GM21825 (cell line): ENCODE measurements around the gene CADPS2.

Source experiments
- ATAC-seq: cut with Tn5 transposase; IDR thresholded peaks from one replicate; pipeline ENCODE4 v1.9.1; 2021; ENCODE audit warnings: mild to moderate bottlenecking, moderate library complexity; ENCODE audit not compliant: unreplicated experiment

Gene CADPS2

DNA sequence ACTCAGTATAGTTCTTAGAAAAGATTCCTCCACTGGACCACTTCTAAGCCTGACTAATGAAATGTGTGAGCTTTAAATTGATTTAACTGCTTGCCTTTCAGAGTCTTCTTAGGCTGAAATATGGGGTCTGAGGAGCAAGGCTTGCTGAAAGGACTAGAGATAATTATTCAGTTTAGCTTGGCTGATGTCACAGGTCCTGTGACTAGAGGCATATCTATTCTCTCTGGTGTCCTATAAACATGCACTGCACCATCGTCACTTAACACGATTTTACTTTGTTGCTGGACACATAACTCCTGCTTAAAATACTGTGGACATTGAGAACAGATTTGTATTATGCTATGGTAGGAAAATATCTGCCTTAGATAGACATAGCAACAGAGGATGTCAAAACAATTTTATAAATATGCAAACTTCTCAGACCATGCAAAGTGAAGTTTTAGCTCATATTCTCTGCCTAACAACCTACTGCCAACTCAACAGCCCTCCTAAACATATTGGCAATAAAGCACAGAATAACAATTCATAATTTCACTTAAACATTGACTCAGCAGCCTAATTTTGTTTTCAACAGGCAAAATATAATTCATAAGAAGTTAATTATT, 267.6 kb downstream of the CADPS2 start:
- no peak for ATAC-seq

DNA sequence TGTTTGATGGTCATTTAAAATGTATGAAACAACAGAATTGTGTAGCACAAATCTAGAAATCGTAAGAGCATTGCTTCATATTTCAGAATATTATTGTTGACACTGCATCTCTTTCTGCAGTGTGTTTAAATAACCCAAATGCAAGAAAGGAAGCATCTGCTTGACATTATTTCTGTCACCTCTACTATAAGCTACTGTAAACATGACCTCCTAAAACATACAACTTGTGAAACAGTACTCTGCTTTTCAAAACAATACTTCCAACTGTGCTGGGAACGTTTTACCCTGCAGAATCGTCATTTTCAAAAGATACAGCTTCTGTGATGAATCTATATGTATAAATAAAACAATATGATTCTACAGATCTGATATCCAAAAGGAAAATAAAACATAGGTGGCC, 269.3 kb downstream of the CADPS2 start:
- ATAC-seq, result no peak

DNA sequence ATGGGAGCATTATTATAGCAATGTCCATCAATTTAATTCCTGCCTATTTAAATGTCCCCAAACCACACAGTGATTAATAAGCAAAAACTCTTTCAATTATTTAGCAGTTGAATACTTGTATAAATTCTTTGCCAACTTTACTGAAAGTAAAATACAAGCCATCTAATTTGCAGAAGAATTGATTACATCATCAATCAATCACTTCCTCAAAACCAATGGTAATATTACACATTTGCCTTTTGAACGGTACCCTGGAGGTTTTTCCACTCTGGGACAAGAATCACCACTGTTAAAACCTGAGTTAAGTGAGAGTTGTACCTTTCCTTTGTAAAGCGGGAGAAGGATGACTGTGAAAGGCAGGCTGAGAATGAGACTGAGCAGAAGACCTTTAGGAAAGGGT, 280.3 kb downstream of the CADPS2 start:
- ATAC-seq, result no peak

DNA sequence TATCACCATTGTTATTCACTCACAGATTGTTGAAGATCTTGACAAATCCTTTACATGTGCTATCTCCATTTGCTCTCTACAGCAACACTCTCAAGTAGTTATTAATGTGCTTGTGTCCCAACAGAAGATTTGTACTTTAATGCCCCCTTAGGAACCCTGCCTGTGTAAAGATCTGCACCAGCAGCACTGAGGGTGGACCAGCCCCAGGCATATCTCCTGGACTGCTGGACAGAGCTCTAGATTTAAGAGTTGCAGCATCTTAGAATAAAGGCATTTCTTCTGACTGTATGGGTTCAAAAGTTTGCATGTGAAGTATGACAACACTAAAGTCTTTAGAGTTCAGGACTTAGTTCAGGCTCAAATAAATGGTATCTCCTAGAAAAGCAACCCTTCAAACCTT, 282.0 kb downstream of the CADPS2 start:
- no peak for ATAC-seq

DNA sequence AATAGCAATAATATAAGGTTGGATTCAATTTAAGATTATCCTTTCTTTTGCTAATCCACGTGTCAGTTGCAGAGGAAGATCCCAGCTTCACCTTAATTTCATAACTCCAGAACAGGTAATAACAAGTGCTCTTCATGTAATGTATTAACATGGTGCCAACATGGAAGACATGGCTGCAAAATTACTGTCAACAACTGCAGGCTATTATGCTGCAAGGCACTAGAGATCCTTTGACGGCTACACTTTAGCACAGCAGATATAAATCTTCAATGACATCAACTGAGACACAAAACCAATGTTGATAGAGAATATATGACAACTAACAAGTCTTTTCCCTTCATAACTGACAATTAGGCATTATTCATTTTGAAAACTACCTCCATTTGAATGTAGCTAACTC, 283.5 kb downstream of the CADPS2 start:
- ATAC-seq, result no peak

DNA sequence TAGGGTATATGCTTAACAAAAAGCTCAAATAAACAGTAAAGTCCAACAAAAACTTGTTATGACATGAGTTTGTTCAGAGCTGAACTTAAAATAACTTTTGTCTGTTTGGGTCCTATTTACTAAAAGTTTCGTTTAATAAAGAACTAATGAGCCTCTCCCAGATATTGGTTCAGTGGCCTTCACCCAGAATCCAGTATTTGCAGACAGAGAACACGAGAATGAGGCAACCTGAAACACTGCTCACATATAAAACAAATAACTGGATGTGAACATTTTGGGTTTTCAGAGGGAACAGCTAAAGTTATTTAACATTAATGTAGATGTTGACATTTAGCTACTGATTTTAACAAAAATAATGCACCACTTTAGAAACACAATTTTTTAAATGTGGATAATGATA, 285.6 kb downstream of the CADPS2 start:
- no peak for ATAC-seq

DNA sequence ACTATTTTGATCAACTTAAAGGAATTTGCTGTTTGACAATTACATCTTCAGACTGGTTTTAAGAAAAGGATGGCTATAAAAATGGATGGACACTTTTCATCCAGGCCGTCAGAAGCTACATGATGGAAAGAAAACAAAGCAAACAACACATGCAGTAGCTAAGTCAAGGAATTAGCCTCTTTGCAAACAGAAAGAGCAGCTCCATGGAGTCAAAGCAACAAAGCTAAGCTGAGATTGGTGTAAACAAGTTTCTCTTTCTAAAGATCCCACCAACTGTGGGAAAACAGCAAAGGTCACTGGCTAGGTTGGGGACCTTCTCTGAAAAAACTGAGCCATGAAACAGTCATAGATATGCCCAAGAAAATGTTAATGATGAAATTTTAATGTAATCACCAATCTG, 286.2 kb downstream of the CADPS2 start:
- no peak for ATAC-seq

DNA sequence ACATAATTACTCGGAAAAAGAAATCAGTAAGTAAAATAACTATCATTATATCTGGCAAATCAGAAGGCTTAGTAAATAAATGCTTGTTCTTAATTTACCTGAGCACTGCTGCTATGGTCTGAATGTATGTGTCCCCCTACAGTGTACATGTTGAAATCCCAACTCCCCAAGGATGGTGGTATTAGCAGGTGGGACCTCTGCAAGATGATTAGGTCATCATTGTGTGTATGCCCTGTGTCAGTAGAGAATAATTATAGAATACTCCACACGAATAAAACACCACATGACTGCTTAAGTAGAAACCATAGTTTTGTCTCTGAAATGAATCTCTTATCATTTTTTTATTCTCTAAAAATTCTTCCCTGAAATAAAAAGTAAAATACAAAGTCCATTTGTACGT, 289.0 kb downstream of the CADPS2 start:
- no peak for ATAC-seq

DNA sequence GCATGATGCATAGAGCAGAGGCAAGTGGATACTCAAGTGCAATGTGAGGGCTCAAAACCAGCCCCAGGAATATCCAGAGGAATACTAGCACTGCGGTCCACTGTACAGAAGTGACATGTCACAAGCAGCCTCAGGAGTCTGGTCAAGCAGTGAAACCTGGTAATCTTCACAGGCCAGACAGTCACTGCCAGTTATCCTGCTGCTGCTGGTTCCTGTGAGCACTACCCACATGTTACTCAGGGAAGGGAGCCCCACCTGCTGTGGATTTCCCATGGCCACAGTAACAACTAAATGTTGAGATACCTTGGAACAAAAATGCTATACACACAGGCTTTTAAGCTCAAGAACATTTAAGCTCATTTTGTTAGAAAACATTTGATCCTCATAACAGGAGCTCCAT, 290.4 kb downstream of the CADPS2 start:
- ATAC-seq, result no peak

DNA sequence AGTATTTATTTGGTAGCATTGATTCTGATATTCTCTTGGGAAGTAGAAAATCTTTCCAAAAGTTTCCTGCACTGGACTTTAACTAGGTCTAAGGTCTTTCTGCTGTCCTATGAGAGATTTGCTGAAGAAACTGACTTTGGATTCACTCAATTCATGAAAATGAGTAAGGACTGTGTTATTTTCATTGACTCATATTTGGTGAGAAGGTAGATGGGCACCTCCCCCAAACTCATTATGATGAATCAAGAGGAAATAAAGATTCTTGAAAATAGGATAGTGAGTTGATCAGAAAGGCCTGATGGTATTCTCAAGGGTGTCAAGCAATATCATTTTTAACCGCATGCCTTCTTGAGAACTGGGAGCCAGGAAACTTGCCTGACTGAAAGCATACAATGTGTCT, 297.6 kb downstream of the CADPS2 start:
- no peak for ATAC-seq

DNA sequence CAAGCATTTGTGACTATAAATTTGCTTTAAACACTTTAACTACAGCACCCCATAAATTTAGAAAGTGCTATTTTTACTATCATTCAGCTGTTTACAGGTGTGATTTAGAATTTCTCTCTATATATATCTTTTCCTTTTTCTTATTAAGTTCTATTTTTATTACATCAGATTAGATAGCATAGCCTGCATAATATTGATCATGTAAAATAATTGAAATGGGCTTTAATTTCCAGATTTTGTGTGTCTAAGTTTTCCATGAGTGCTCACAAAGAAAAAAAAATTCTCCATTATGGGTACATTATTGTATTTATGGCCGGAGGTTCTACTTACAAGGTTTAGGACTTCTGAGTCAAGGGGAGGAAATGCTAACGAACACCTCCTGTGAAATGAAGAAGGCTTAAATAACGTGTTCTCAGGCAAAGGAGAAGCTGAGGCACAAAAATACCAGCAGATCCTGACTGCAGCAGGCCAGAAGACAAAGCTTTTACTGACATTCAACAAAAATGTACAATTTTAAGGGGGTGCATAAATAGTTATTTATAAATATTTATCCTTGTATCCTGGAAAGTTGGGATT, 301.5 kb downstream of the CADPS2 start:
- ATAC-seq, result no peak

DNA sequence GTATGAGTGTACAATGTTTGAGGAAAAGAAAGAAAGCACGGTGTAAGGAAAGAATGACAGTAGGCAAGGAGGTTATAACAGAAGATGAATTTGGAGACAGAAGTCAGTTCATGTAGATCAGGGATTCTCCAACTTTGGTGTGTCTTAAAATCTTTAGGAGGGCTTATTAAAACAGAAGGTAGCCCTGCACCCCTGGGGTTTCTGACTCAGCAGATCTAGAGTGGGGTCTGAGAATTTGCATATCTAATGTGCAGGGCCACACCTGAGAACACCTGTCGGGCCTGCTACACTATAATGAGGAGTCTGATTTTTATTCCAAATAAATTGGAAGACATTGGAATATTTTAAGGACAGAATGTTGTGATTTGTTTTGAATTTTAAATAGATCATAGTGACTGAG, 307.9 kb downstream of the CADPS2 start:
- ATAC-seq, result no peak

DNA sequence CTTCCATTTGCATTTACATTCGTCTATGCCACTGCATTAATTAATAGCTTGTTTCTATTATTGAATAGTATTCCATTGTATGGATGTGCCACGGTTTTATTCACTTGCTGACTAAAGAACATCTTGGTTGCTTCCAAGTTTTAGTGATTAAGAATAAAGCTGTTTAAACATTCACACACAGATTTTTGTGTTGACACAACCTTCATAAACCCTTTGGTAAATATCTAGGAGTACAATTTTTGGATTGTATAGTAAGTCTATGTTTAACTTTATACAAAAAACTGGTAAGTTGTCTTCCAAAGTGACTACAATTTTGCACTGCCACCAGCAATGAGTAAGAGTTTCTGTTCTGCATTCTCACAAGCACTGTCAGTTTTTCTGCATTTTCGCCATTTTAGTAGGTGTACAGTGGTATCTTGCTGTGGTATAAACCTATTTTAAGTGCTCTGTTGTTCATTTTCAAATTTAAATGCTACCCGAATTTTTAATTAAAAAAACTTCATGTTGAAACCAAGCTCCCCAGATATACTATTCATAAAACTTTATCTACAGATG, 308.7 kb downstream of the CADPS2 start:
- ATAC-seq, result no peak

DNA sequence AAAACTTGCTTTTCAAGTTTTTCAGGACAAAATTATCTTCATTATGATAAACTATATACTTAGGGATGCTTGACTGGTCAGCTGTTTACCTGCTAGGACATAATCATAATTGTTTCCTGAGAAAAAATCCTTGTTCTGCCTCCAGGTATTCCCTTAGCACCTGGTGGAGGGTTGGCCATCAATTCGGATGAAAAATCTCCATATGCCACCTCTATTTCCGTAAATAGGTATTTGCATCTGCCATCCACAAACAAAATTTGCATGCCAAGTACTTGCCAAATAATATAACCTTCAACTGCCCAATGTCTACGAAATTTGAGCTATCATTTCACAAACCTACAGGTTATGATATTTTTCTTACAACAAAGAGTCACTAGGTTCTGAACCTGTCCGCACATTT, 313.6 kb downstream of the CADPS2 start:
- ATAC-seq, result no peak

DNA sequence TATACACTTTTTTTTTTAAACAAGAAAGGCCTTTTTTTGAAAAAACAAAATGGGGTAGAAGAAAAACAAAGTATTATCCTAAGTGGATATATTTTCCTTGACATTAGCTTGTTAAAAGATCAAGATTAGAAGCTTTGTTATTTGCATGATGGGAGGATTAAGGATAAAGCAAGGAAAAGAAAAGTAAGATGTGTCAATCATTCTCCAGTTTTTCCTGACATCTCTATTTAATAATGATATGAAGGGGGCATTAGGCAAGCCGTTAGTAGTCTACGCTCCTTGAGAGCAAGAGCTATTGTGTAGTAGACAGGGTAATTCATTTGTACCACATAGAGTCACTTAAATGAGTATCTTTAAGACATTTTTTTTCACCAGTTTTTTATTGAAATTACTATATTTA, 324.9 kb downstream of the CADPS2 start:
- no peak for ATAC-seq

DNA sequence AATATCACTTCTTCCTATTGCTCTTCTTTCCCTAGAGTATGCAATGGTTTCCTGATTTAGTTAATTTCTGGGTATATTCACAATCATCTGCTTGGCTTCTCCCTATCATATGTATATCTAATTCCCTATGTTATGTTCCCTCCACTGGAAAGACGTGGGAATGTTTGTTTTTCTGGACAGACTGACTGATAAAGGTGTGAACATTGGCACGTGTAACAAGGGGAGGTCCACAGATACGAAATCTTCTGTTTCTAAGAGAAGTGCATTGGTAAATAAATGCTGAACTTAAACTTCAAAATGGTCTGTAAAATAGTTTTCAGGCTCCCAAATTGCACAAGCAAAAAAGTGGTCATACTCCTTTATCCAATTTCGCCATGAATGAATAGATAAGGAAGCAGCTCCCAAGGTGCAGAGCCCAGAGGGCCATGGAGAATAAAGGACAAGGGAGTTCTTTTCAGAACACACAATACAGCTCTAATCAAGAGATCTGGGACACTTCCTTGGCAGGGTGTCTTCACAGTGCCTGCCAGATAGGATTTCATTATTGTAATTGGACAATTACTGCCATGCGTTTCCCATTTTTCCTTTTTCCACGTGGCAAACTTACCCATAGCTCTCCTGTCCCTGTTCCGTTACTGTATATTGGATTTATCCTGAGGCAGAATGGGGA, 329.3 kb downstream of the CADPS2 start:
- ATAC-seq, result no peak

DNA sequence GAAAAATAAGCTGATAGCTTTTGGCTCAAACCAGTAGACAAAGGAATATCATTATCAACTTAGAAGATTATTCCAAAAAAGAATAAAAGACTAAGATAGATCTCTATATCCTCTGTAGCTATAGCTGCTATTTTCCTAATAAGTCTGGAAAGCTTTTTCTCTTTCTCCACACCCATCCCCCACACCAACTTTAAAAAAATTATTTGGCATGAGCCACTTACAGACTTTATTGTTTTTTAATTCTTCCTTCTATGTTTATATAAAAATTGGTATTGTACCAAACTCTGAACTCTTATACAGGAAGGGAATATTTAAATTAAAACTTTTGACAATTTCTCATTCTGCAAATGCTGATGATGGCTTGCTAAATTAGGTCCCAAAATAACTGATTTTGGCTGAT, 330.0 kb downstream of the CADPS2 start:
- no peak for ATAC-seq

DNA sequence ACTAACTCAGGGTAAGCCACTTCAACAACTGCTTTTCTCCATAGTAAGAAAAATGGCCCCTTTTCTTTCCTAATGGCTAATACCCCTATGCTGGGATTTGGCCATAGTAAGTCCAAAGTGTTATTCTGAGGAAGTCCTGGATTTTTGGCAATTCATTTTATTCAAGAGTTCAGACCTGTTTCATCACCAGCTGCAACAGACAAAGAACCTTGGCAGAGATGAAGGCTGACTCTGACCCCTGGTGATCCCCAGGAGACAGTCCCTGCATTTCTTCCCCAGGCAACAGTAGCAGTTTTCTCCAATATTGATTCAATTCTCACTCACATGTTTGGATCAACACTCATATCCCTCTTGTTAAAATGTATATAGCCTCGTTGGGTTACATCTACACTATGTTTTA, 332.5 kb downstream of the CADPS2 start:
- no peak for ATAC-seq

DNA sequence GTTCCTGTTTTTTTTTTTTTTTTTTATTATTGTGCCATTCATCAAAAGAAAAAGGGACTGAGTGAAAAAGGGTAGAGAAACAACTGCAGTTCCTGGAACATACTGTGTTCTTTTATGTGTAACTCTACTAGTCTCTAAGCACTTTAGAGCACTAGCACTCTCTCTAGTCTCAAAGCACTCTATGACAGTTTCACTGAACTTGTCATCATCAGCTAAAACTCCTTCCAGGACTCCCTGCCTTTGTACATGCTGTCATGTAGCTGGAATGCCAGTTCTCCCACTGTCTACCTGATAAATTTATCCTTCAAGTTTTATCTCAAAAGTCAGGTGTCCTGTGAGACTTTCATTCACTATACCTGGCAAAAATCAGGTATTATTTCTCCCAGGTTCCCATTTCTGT, 333.5 kb downstream of the CADPS2 start:
- ATAC-seq, result no peak

DNA sequence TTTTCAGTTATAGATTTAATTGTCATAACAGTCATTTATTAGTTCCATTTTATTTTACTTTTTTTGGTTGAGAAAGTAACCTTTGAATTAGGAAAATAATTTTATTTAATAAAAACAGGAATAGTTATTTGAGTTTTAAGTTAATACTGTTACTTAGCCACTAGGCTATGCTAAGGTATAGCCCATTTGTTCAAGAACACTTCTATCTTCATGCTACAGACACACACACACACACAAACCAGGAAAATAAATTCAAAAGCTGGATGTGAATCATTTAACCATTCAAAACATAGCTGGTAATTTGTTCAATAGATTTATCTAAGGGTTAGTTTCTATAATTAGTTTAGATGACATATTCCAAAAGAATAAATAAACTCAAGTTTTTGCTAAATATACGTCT, 335.7 kb downstream of the CADPS2 start:
- no peak for ATAC-seq

DNA sequence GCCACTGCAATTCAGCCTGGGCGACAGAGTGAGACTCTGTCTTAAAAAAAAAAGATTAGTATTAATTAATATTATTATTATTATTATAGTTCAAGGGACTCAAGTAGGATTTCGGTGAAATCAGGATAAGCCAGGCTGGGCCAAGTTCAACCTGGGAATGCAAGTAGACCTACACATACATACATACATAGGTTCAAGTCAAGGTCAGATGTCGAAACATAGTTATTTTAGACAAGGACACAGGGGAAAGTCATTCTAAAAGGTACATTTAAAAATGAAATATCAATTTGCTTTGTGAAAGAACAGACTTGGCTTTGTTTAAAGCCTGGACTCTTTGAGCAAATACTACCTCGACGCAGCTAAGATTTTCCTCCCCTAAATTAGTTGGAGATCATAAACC, 336.7 kb downstream of the CADPS2 start:
- no peak for ATAC-seq

DNA sequence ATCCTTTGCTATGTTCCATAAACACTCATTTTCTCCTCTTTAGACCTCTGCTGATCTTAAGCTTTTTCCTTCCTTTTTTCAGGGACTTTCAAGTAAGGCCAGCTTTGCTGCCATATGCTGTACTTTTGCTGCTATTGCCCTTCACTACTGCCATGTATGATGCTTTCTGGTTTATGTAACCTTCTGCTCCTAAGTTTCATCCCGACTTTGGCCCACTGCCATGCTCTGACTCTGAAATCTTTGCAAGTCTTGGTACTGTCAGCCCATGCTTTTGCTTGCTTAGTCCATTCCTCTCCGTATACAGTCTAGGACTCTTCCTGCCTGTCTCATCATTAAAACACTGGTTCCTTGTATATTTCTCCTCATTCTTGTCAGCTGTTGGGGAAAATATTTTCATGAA, 339.8 kb downstream of the CADPS2 start:
- no peak for ATAC-seq
